SK-N-MC (cell line): Measurements from ENCODE around the gene CFAP90.

Experiments
- EZH2 ChIP-seq: fragments of 200-600 bp; sonication (generic); IDR thresholded peaks from one replicate; pipeline ENCODE4 v1.6.1; 2017; ENCODE audit warnings: antibody characterized with exemption
- FOXP2 ChIP-seq: optimal IDR thresholded peaks from 2 replicates; pipeline ENCODE3; 2011; ENCODE audit warnings: mild to moderate bottlenecking, moderate library complexity; ENCODE audit not compliant: insufficient read depth; ENCODE audit errors: extremely low read length, control extremely low read depth
- POLR2AphosphoS5 ChIP-seq: IDR thresholded peaks from 2 replicates; pipeline ENCODE4 v1.6.1; 2012; ENCODE audit warnings: mild to moderate bottlenecking, low read depth, low read length, borderline replicate concordance

- TF ChIP-seq POLR2AphosphoS5 = no peak
- no peak for TF ChIP-seq EZH2
- TF ChIP-seq FOXP2 = no peak
These were observed 56.6 kb downstream of the CFAP90 start for GRCh38 chr5:7794311-7794710.
